Mesothelial cell of epicardium (in vitro differentiated cells): ENCODE data around the gene LRP4. TPM values are rescaled to one million over a fixed set of nuclear protein-coding genes. Genes with fewer than 3 reads are reported as not detected.
"Not testable (repeated sequence)": the region's sequence is repeated elsewhere in the genome, so short reads cannot be mapped to it uniquely, and the experiment has no call there.

Experiments
- DNase-seq, 2 experiments: peaks; one replicate each; pipeline ENCODE4 v3.0.0; 2021; ENCODE audit warnings: low spot score in 2 of 2; ENCODE audit not compliant: unreplicated experiment in 2 of 2
- H3K27ac Mint-ChIP-seq: 2 replicates; pipeline ENCODE4 v1.8.0; 2021; ENCODE audit warnings: mixed read lengths
- H3K27me3 Mint-ChIP-seq: 2 replicates; pipeline ENCODE4 v1.8.0; 2021; ENCODE audit warnings: low read depth, mixed read lengths
- H3K36me3 Mint-ChIP-seq: 2 replicates; pipeline ENCODE4 v1.8.0; 2021; ENCODE audit warnings: mixed read lengths
- H3K4me1 Mint-ChIP-seq: 2 replicates; pipeline ENCODE4 v1.8.0; 2021; ENCODE audit warnings: mixed read lengths
- H3K4me3 Mint-ChIP-seq: 2 replicates; pipeline ENCODE4 v1.8.0; 2021; ENCODE audit warnings: mild to moderate bottlenecking, moderate library complexity, mixed read lengths
- H3K9me3 Mint-ChIP-seq: 2 replicates; pipeline ENCODE4 v1.8.0; 2021; ENCODE audit warnings: mixed read lengths
- CTCF ChIP-seq: fragments of 200-600 bp; sonication (generic); IDR thresholded peaks from one replicate; pipeline ENCODE4 v1.5.0; 2021; ENCODE audit warnings: antibody characterized with exemption; ENCODE audit not compliant: unreplicated experiment
- total RNA-seq: library from RNA; stranded (reverse); gene quantifications from 3 replicates; pipeline ENCODE4 v1.2.1, GENCODE V29; 2021

Gene LRP4
- total RNA-seq, 1 donor from 2014 or later: 26.8 TPM

- H3K9me3 Mint-ChIP-seq: no peaks in the 10 kb centered on the region
- no peak overlapping the region for H3K4me3 Mint-ChIP-seq
- H3K27ac Mint-ChIP-seq: no peak overlapping the region
- no peak for TF ChIP-seq CTCF
- peaks cover 1% of the 10 kb centered on the region for H3K27me3 Mint-ChIP-seq
- no peak for DNase-seq
- no peaks in the 10 kb centered on the region for H3K4me1 Mint-ChIP-seq
- H3K36me3 Mint-ChIP-seq: no peaks in the 10 kb centered on the region
These were observed 11.7 kb upstream of the LRP4 start for GRCh38 chr11:46930089-46930488.

GRCh38 chr11:46928701-46929100 is 10.4 kb upstream of the LRP4 start:
- H3K27me3 Mint-ChIP-seq, DNase-seq, H3K27ac Mint-ChIP-seq, H3K4me3 Mint-ChIP-seq, H3K36me3 Mint-ChIP-seq, H3K9me3 Mint-ChIP-seq, H3K4me1 Mint-ChIP-seq: not testable (repeated sequence)

GRCh38 chr11:46927928-46928327 is 9.6 kb upstream of the LRP4 start:
- H3K4me3 Mint-ChIP-seq, DNase-seq, H3K4me1 Mint-ChIP-seq, H3K9me3 Mint-ChIP-seq, H3K36me3 Mint-ChIP-seq, H3K27ac Mint-ChIP-seq, H3K27me3 Mint-ChIP-seq: not testable (repeated sequence)

GRCh38 chr11:46920755-46921154 is 2.4 kb upstream of the LRP4 start:
- no peaks in the 10 kb centered on the region for H3K36me3 Mint-ChIP-seq
- peaks cover 27% of the 10 kb centered on the region for H3K4me1 Mint-ChIP-seq
- no peak for TF ChIP-seq CTCF
- H3K4me3 Mint-ChIP-seq: no peak overlapping the region
- no peaks in the 10 kb centered on the region for H3K9me3 Mint-ChIP-seq
- no peak for DNase-seq
- H3K27ac Mint-ChIP-seq: peak overlapping the region; percentile 34
- H3K27me3 Mint-ChIP-seq: no peaks in the 10 kb centered on the region

- no peak for TF ChIP-seq CTCF
- DNase-seq: no peak
- peak overlapping the region; percentile 43 for H3K27ac Mint-ChIP-seq
- H3K4me1 Mint-ChIP-seq: peaks cover 38% of the 10 kb centered on the region
- no peaks in the 10 kb centered on the region for H3K9me3 Mint-ChIP-seq
- peak overlapping the region; percentile 80 for H3K4me3 Mint-ChIP-seq
- H3K36me3 Mint-ChIP-seq: no peaks in the 10 kb centered on the region
- no peaks in the 10 kb centered on the region for H3K27me3 Mint-ChIP-seq
These were observed 601 bp upstream of the LRP4 start for GRCh38 chr11:46918788-46919513.

- H3K9me3 Mint-ChIP-seq: no peaks in the 10 kb centered on the region
- DNase-seq: no peak
- no peak for TF ChIP-seq CTCF
- H3K36me3 Mint-ChIP-seq: no peaks in the 10 kb centered on the region
- H3K27me3 Mint-ChIP-seq: no peaks in the 10 kb centered on the region
- H3K4me1 Mint-ChIP-seq: peaks cover 49% of the 10 kb centered on the region
- H3K27ac Mint-ChIP-seq: peak overlapping the region; percentile 82
- H3K4me3 Mint-ChIP-seq: peak overlapping the region; percentile 83
These were observed 628 bp downstream of the LRP4 start for GRCh38 chr11:46917762-46918082.
